Peyer's patch (tissue), 4 donors: ENCODE results near the gene WASHC2A.
"Not testable (repeated sequence)": the region's sequence is repeated elsewhere in the genome, so short reads cannot be mapped to it uniquely, and the experiment has no call there.

Experiments
- CTCF ChIP-seq, 6 experiments: fragments of 450-650 bp in 4 of 6; fragments of 200-600 bp in 2 of 6; sonication (generic) in 1 of 6; IDR thresholded peaks; one replicate each; pipeline ENCODE4 v1.5.1; 2017 to 2019; ENCODE audit warnings: antibody characterized with exemption in 6 of 6, mild to moderate bottlenecking in 3 of 6, moderate library complexity in 1 of 6
- POLR2A ChIP-seq, 2 donors: fragments of 450-650 bp; IDR thresholded peaks; one replicate each; pipeline ENCODE4 v1.5.1; 2017; ENCODE audit warnings: antibody characterized with exemption in 2 of 2, mild to moderate bottlenecking in 2 of 2, moderate library complexity in 2 of 2

GRCh38 chr10:50058727-50059126, 9.0 kb upstream of the WASHC2A start:
- not testable (repeated sequence) for TF ChIP-seq POLR2A, CTCF (IDR thresholded peaks at IDR 0.05)
